HCT116 (cell line): Measurements from ENCODE around the gene ERG. TPM values are rescaled to one million over a fixed set of nuclear protein-coding genes. Genes with fewer than 3 reads are reported as not detected.

Experiments
- ATAC-seq: fragments of 200-7000 bp; cut with Tn5 transposase; 2 replicates; pipeline ENCODE4 v1.9.1; 2020; ENCODE audit warnings: mild to moderate bottlenecking, moderate library complexity
- Bru-seq: library from RNA; stranded (reverse); fragments of 400-500 nt; gene quantifications from one replicate; lab custom pipeline; 2021; lab: Mats Ljungman, UMichigan
- BruChase-seq, 2 experiments: library from RNA; stranded (reverse); fragments of 400-500 nt; gene quantifications; one replicate each; lab custom pipeline; 2021; lab: Mats Ljungman, UMichigan
- BruUV-seq: library from RNA; stranded (reverse); fragments of 400-500 nt; replicated peaks from 2 replicates; lab custom pipeline; 2021; lab: Mats Ljungman, UMichigan
- CTCF ChIA-PET: fragments of 300-600 bp; sonication (Branson Sonifier 250); formaldehyde crosslinking; loops from one replicate; lab custom pipeline; 2021; ENCODE audit warnings: antibody characterized with exemption; lab: Charles Lee
- POLR2A ChIA-PET: fragments of 300-600, 350-600 bp; sonication (Branson Sonifier 250); formaldehyde crosslinking; loops from one replicate; lab custom pipeline; 2021; ENCODE audit warnings: antibody characterized with exemption; lab: Charles Lee
- RAD21 ChIA-PET, 2 experiments: fragments of 300-600 bp; sonication (Branson Sonifier 250); formaldehyde crosslinking; loops; one replicate each; lab custom pipeline; 2023; ENCODE audit warnings: low total read pairs in 2 of 2; ENCODE audit not compliant: uncharacterized antibody in 2 of 2, unreplicated experiment in 2 of 2, low non-redundant PET in 1 of 2; lab: Charles Lee
- DNase-seq: peaks from one replicate; pipeline ENCODE4 v3.0.0-alpha.2; 2010; ENCODE audit warnings: low read depth, low spot score
- H2AFZ ChIP-seq: fragments of 200-600 bp; shearing (Covaris generic), sonication (generic); 2 replicates; pipeline ENCODE4 v1.6.1; 2017; ENCODE audit warnings: low read depth, mixed run types, mixed read lengths, antibody characterized with exemption, low read length; ENCODE audit not compliant: poor library complexity, severe bottlenecking
- H3K27ac ChIP-seq: 2 replicates; pipeline ENCODE4 v1.5.1; 2012; ENCODE audit warnings: low read depth, low read length
- H3K27me3 ChIP-seq: fragments of 200-600 bp; sonication (generic); 2 replicates; pipeline ENCODE4 v1.6.1; 2016; ENCODE audit warnings: mixed run types, low read length, mixed read lengths; ENCODE audit not compliant: insufficient read depth
- H3K36me3 ChIP-seq, 2 experiments: fragments of 200-500 bp in 1 of 2; fragments of 200-600 bp in 1 of 2; sonication (Bioruptor generic) in 1 of 2; sonication (generic) in 1 of 2; 2 replicates each; pipeline versions ENCODE4 v1.5.1 to v1.6.1; 2014 to 2016; ENCODE audit warnings: low read length in 2 of 2, inconsistent platforms in 1 of 2, mixed read lengths in 1 of 2, mixed run types in 1 of 2; ENCODE audit not compliant: insufficient read depth in 2 of 2, control insufficient read depth in 1 of 2
- H3K4me1 ChIP-seq, 2 experiments: fragments of 200-600 bp in 1 of 2; sonication (generic) in 1 of 2; 2 replicates each; pipeline versions ENCODE4 v1.5.1 to v1.6.1; 2012 to 2017; ENCODE audit warnings: low read length in 2 of 2, inconsistent platforms in 1 of 2, mild to moderate bottlenecking in 1 of 2, mixed read lengths in 1 of 2, mixed run types in 1 of 2, moderate library complexity in 1 of 2; ENCODE audit not compliant: insufficient read depth in 2 of 2, control insufficient read depth in 1 of 2
- H3K4me2 ChIP-seq: fragments of 200-600 bp; sonication (generic); 2 replicates; pipeline ENCODE4 v1.6.1; 2017; ENCODE audit warnings: mixed run types, low read length, mixed read lengths
- H3K4me3 ChIP-seq, 2 experiments: fragments of 200-600 bp in 1 of 2; sonication (generic) in 1 of 2; replicated peaks in 1 of 2; 2 replicates each; pipeline ENCODE4 v1.5.1; 2011 to 2016; ENCODE audit warnings: low read length in 2 of 2, control low read depth in 1 of 2, low read depth in 1 of 2, mild to moderate bottlenecking in 1 of 2, mixed read lengths in 1 of 2, mixed run types in 1 of 2
- H3K79me2 ChIP-seq: fragments of 200-600 bp; sonication (generic); 2 replicates; pipeline ENCODE4 v1.6.1; 2017; ENCODE audit warnings: mild to moderate bottlenecking, mixed run types, low read length, moderate library complexity, mixed read lengths; ENCODE audit not compliant: insufficient read depth
- H3K9ac ChIP-seq: fragments of 200-600 bp; sonication (generic); 2 replicates; pipeline ENCODE4 v1.6.1; 2016; ENCODE audit warnings: low read length, mixed read lengths
- H3K9me2 ChIP-seq: fragments of 200-600 bp; sonication (generic), shearing (Covaris generic); 2 replicates; pipeline ENCODE4 v1.6.1; 2017; ENCODE audit warnings: mixed run types, mild to moderate bottlenecking, moderate library complexity; ENCODE audit not compliant: insufficient read depth
- H3K9me3 ChIP-seq, 2 experiments: fragments of 200-500 bp in 1 of 2; fragments of 200-600 bp in 1 of 2; sonication (Bioruptor generic) in 1 of 2; sonication (generic) in 1 of 2; 2 replicates each; pipeline ENCODE4 v1.6.1; 2014 to 2017; ENCODE audit warnings: low read length in 2 of 2, mixed read lengths in 2 of 2, inconsistent platforms in 1 of 2, low read depth in 1 of 2, mild to moderate bottlenecking in 1 of 2, mixed run types in 1 of 2, moderate library complexity in 1 of 2; ENCODE audit not compliant: control insufficient read depth in 1 of 2, insufficient read depth in 1 of 2
- H4K20me1 ChIP-seq: fragments of 200-600 bp; sonication (generic), shearing (Covaris generic); 2 replicates; pipeline ENCODE4 v1.6.1; 2017; ENCODE audit warnings: mixed run types, mild to moderate bottlenecking, moderate library complexity; ENCODE audit not compliant: insufficient read depth
- CTCF ChIP-seq, 3 experiments: fragments of 200-600 bp in 1 of 3; sonication (generic) in 1 of 3; IDR thresholded peaks in 2 of 3; conservative IDR thresholded peaks in 1 of 3; 2 replicates each; pipeline ENCODE4 v1.5.1; 2012 to 2017; ENCODE audit warnings: low read depth in 2 of 3, low read length in 2 of 3, antibody characterized with exemption in 1 of 3, borderline replicate concordance in 1 of 3, control low read depth in 1 of 3, mild to moderate bottlenecking in 1 of 3, mixed read lengths in 1 of 3, mixed run types in 1 of 3, moderate library complexity in 1 of 3; ENCODE audit not compliant: insufficient read depth in 1 of 3
- EGR1 ChIP-seq: IDR thresholded peaks from 2 replicates; pipeline ENCODE4 v1.6.1; 2012; ENCODE audit warnings: low read depth
- ELF1 ChIP-seq: IDR thresholded peaks from 2 replicates; pipeline ENCODE4 v1.6.1; 2012; ENCODE audit warnings: low read depth, borderline replicate concordance
- EZH2 ChIP-seq: fragments of 200-600 bp; sonication (generic); IDR thresholded peaks from 2 replicates; pipeline ENCODE4 v1.6.1; 2017; ENCODE audit warnings: antibody characterized with exemption, mixed run types
- JUND ChIP-seq: IDR thresholded peaks from 2 replicates; pipeline ENCODE4 v1.6.1; 2012
- POLR2A ChIP-seq: IDR thresholded peaks from 2 replicates; pipeline ENCODE4 v1.7.0; 2011; ENCODE audit warnings: borderline replicate concordance; ENCODE audit not compliant: insufficient read depth, insufficient read length; ENCODE audit errors: extremely low read depth
- RAD21 ChIP-seq: IDR thresholded peaks from 2 replicates; pipeline ENCODE4 v1.6.1; 2012; ENCODE audit warnings: low read depth, mild to moderate bottlenecking
- REST ChIP-seq: IDR thresholded peaks from 2 replicates; pipeline ENCODE4 v1.6.1; 2012; ENCODE audit warnings: low read depth
- intact Hi-C: fragments of 100-400 bp; cut with micrococcal nuclease; formaldehyde crosslinking; loops from 2 replicates; pipeline ENCODE4 v1.10.0; 2022
- long read RNA-seq: library from polyadenylated mRNA; unstranded; transcript quantifications from one replicate; pipeline ENCODE4 v2.0.0, GENCODE V29; 2021; ENCODE audit not compliant: unreplicated experiment
- polyA plus RNA-seq: library from polyadenylated mRNA; unstranded; fragments of >200 nt; gene quantifications from 2 replicates; pipeline ENCODE4 v1.2.1, GENCODE V29; 2012; ENCODE audit warnings: missing spikeins
- total RNA-seq: library from RNA; stranded (reverse); gene quantifications from one replicate; pipeline ENCODE4 v1.2.1, GENCODE V29; 2021; ENCODE audit not compliant: unreplicated experiment

The ERG gene, protein sequence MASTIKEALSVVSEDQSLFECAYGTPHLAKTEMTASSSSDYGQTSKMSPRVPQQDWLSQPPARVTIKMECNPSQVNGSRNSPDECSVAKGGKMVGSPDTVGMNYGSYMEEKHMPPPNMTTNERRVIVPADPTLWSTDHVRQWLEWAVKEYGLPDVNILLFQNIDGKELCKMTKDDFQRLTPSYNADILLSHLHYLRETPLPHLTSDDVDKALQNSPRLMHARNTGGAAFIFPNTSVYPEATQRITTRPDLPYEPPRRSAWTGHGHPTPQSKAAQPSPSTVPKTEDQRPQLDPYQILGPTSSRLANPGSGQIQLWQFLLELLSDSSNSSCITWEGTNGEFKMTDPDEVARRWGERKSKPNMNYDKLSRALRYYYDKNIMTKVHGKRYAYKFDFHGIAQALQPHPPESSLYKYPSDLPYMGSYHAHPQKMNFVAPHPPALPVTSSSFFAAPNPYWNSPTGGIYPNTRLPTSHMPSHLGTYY
- total RNA-seq (0.17 TPM), Bru-seq, nascent RNA (percentile 6 among the genes with signal in this experiment), BruChase-seq, experiment 1, labeled RNA remaining after a 6-hour chase (percentile 6 among the genes with signal in this experiment), BruChase-seq, experiment 2, labeled RNA remaining after a 2-hour chase (percentile 6 among the genes with signal in this experiment)
- polyA plus RNA-seq: 0.04 TPM in 1 of 2 replicates, not detected in the other
- long read RNA-seq: 0 reads

- TF ChIP-seq EZH2 (no peak), POLR2A (no peak), CTCF (IDR thresholded peaks at IDR 0.05 in 2 of 3, conservative IDR thresholded peaks at IDR 0.05 in 1 of 3; ENCODE audit: borderline replicate concordance in 1 of 3, insufficient read depth in 1 of 3, low read depth in 2 of 3, low read length in 2 of 3) (no peak), ELF1 (no peak), EGR1 (no peak), REST (no peak), RAD21 (no peak), JUND (no peak)
- TF ChIP-seq, all 23 proteins: peak for 0
- CTCF ChIA-PET: no interaction called here
- RAD21 ChIA-PET: no interaction called here
- Histone ChIP-seq H3K9me3 (no peaks in the 10 kb centered on the region), H4K20me1 (no peaks in the 10 kb centered on the region), H3K79me2 (no peaks in the 10 kb centered on the region), H3K36me3 (no peaks in the 10 kb centered on the region), H3K27me3 (peaks cover 41% of the 10 kb centered on the region), H3K27ac (no peak within 1 kb of the TSS), H3K4me2 (no peak within 1 kb of the TSS), H3K4me3 (no peak within 1 kb of the TSS), H3K4me1 (no peaks in the 10 kb centered on the region), H3K9me2 (no peaks in the 10 kb centered on the region), H3K9ac (no peak within 1 kb of the TSS), H2AFZ (no peak within 1 kb of the TSS)
- POLR2A ChIA-PET: no interaction called here
- no peak for DNase-seq
- intact Hi-C loops: no loop called here
- no peak for ATAC-seq
- BruUV-seq: no TSS peak
Measured at GRCh38 chr21:38498057-38498833, at the start of gene ERG. Gene ERG (minus strand): TSS chr21:38498477. CDS start chr21:38498380, 97 bp downstream.
